GM23338 (cell line): ENCODE results near the gene ALDH6A1. TPM values are rescaled to one million over a fixed set of nuclear protein-coding genes. Genes with fewer than 3 reads are reported as not detected.

Source experiments
- ATAC-seq: fragments of 200-7000 bp; cut with Tn5 transposase; 3 replicates; pipeline ENCODE4 v1.9.1; 2020
- DNase-seq: peaks from one replicate; pipeline ENCODE4 v3.0.0-alpha.2; 2015; ENCODE audit warnings: low spot score
- H2AFZ ChIP-seq: fragments of 200-600 bp; sonication (generic); 2 replicates; pipeline ENCODE4 v1.8.0; 2016; ENCODE audit warnings: antibody characterized with exemption, mild to moderate bottlenecking, moderate library complexity
- H3F3A ChIP-seq: fragments of 200-600 bp; sonication (generic); replicated peaks from 2 replicates; pipeline ENCODE4 v1.8.0; 2017; ENCODE audit warnings: antibody characterized with exemption, mixed run types, low read depth
- H3K27ac ChIP-seq: fragments of 200-600 bp; sonication (generic); 2 replicates; pipeline ENCODE4 v1.6.1; 2016; ENCODE audit warnings: low read depth
- H3K27me3 ChIP-seq: fragments of 200-600 bp; sonication (generic); 2 replicates; pipeline ENCODE4 v1.8.0; 2016; ENCODE audit warnings: mild to moderate bottlenecking, mixed run types, moderate library complexity; ENCODE audit not compliant: insufficient read depth
- H3K36me3 ChIP-seq: fragments of 200-600 bp; sonication (generic); 2 replicates; pipeline ENCODE4 v1.8.0; 2016; ENCODE audit warnings: mild to moderate bottlenecking; ENCODE audit not compliant: insufficient read depth
- H3K4me1 ChIP-seq: fragments of 200-600 bp; sonication (generic); 2 replicates; pipeline ENCODE4 v1.8.0; 2016; ENCODE audit warnings: mild to moderate bottlenecking, moderate library complexity; ENCODE audit not compliant: insufficient read depth
- H3K4me2 ChIP-seq: fragments of 200-600 bp; sonication (generic); 2 replicates; pipeline ENCODE4 v1.7.1; 2017; ENCODE audit warnings: mixed run types
- H3K4me3 ChIP-seq: fragments of 200-600 bp; sonication (generic); 2 replicates; pipeline ENCODE4 v1.6.1; 2016; ENCODE audit warnings: mixed run types
- H3K79me2 ChIP-seq: fragments of 200-600 bp; sonication (generic); replicated peaks from 2 replicates; pipeline ENCODE4 v1.8.0; 2017; ENCODE audit warnings: mild to moderate bottlenecking; ENCODE audit not compliant: insufficient read depth
- H3K9me2 ChIP-seq: fragments of 200-600 bp; sonication (generic); 2 replicates; pipeline ENCODE4 v1.8.0; 2017; ENCODE audit not compliant: insufficient read depth
- H4K20me1 ChIP-seq: fragments of 200-600 bp; sonication (generic); replicated peaks from 2 replicates; pipeline ENCODE4 v1.8.0; 2017; ENCODE audit warnings: mild to moderate bottlenecking; ENCODE audit not compliant: insufficient read depth
- H3K27ac Mint-ChIP-seq: 2 replicates; pipeline ENCODE4 v1.8.0; 2020; ENCODE audit warnings: inconsistent platforms, mild to moderate bottlenecking, moderate library complexity, mixed read lengths
- H3K27me3 Mint-ChIP-seq: 3 replicates; pipeline ENCODE4 v1.8.0; 2022; ENCODE audit warnings: low read depth, mild to moderate bottlenecking, moderate library complexity, mixed read lengths, inconsistent platforms; ENCODE audit not compliant: insufficient read depth, poor library complexity
- H3K36me3 Mint-ChIP-seq: 3 replicates; pipeline ENCODE4 v1.8.0; 2021; ENCODE audit warnings: low read depth, mild to moderate bottlenecking, inconsistent platforms, moderate library complexity, mixed read lengths
- H3K4me1 Mint-ChIP-seq: 3 replicates; pipeline ENCODE4 v1.8.0; 2020; ENCODE audit warnings: mild to moderate bottlenecking, inconsistent platforms, mixed read lengths
- H3K4me3 Mint-ChIP-seq: 3 replicates; pipeline ENCODE4 v1.8.0; 2021; ENCODE audit warnings: moderate library complexity, mild to moderate bottlenecking, inconsistent platforms, mixed read lengths
- H3K9me3 Mint-ChIP-seq: 3 replicates; pipeline ENCODE4 v1.8.0; 2020; ENCODE audit warnings: moderate library complexity, mild to moderate bottlenecking, inconsistent platforms, mixed read lengths
- CREB1 ChIP-seq: fragments of 250-450 bp; sonication (Bioruptor Pico); IDR thresholded peaks from 2 replicates; pipeline ENCODE4 v1.5.0; 2020; ENCODE audit warnings: low read depth, mild to moderate bottlenecking, moderate library complexity
- EZH2 ChIP-seq: fragments of 200-600 bp; sonication (generic); IDR thresholded peaks from one replicate; pipeline ENCODE4 v1.8.0; 2017; ENCODE audit warnings: antibody characterized with exemption, mild to moderate bottlenecking, low read depth; ENCODE audit not compliant: unreplicated experiment
- EZH2phosphoT487 ChIP-seq: fragments of 200-600 bp; sonication (generic); IDR thresholded peaks from one replicate; pipeline ENCODE4 v1.8.1; 2018; ENCODE audit warnings: antibody characterized with exemption; ENCODE audit not compliant: unreplicated experiment
- JUNB ChIP-seq: IDR thresholded peaks from one replicate; pipeline ENCODE4 v1.6.1; 2016; ENCODE audit warnings: antibody characterized with exemption; ENCODE audit not compliant: unreplicated experiment
- NANOG ChIP-seq: IDR thresholded peaks from 2 replicates; pipeline ENCODE4 v1.6.1; 2016; ENCODE audit warnings: antibody characterized with exemption, borderline replicate concordance
- POLR2AphosphoS5 ChIP-seq: IDR thresholded peaks from 2 replicates; pipeline ENCODE4 v1.6.1; 2016; ENCODE audit warnings: antibody characterized with exemption, low read depth
- ZNF114 ChIP-seq: fragments of 250-450 bp; sonication (Bioruptor Pico); IDR thresholded peaks from 2 replicates; pipeline ENCODE4 v1.5.0; 2020; ENCODE audit warnings: mild to moderate bottlenecking, moderate library complexity
- ZNF331 ChIP-seq: fragments of 250-450 bp; sonication (Bioruptor Pico); IDR thresholded peaks from 2 replicates; pipeline ENCODE4 v1.5.0; 2020; ENCODE audit warnings: low read depth, mild to moderate bottlenecking, moderate library complexity
- polyA plus RNA-seq: library from polyadenylated mRNA; unstranded; fragments of >200 nt; fragmentation: Nextera tagmentation; extraction: Ambion mirVana; gene quantifications from 2 replicates; pipeline ENCODE4 v1.2.1, GENCODE V29; 2016
- total RNA-seq: library from RNA; depleted of rRNA; stranded (reverse); fragments of >200 nt; shearing (Covaris generic); gene quantifications from 2 replicates; pipeline ENCODE4 v1.2.3, GENCODE V29; 2014
- TF ChIP-seq, protein P1 (sequence below): IDR thresholded peaks from one replicate; pipeline ENCODE4 v1.6.1; 2018; ENCODE audit warnings: antibody characterized with exemption; ENCODE audit not compliant: unreplicated experiment
- TF ChIP-seq, protein P2 (sequence below), 2 experiments: fragments of 200-600 bp in 1 of 2; sonication (generic) in 1 of 2; conservative IDR thresholded peaks; 2 replicates each; pipeline versions ENCODE4 v1.5.1 to v1.6.1; 2016 to 2017; ENCODE audit warnings: antibody characterized with exemption in 2 of 2, low read depth in 2 of 2, mild to moderate bottlenecking in 2 of 2, moderate library complexity in 1 of 2
- TF ChIP-seq, protein P3 (sequence below): IDR thresholded peaks from 2 replicates; pipeline ENCODE4 v1.6.1; 2016; ENCODE audit warnings: antibody characterized with exemption

ALDH6A1 gene
- total and polyA plus RNA-seq, 2 experiments from 2014 or later = 16.1 to 28.0 TPM

DNA sequence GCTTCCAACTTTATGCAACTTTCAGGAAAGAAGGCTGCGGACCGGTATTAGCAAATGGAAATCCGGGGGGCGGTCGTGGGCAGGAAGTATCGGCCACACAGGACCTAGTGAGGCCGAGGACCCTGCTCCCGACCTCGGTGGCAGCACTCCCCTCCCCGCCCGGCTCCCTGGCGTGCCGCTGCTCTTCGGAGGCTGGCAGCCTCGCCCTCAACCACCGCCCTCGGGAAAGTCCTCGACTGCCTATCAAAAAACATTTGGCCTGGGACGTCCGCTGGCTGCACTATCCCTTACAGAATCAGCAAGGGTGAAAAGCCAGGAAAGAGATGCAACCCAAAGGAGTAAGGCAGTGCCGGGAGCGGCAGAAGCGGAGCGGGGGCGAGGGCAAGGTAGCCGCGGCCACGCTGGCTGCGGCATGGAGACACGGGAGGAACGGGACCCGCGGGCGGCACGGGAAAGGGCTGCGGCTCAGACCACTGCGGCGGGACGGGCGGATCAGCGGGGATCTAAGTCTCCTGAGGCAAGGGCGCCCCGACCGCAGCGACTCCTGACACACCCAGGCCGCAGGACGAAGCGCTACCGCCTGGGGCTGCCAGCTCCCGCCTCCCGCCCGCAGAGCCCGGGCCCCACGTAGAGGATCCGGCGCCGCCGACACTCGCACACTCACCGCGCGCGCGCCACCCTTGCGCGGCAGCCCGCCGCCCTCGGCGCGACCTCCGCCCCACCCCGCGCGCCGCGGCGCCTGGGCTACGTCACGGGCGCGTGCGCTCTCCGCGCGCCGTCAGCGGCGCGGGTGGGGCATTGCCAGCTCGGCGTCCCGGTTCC is 65.5 kb downstream of the ALDH6A1 start, which contains the start of the genes BBOF1 and ENTPD5:
Gene BBOF1, plus strand, starts transcription at position 764 of the 822 bp plus-strand sequence. CDS start 130 bp downstream, outside the sequence.
Gene ENTPD5, minus strand, starts transcription at position 703 of the 822 bp plus-strand sequence. CDS start 31,186 bp downstream, outside the sequence.
- peaks cover 9% of the 10 kb centered on the region for H3K27me3 ChIP-seq
- H3K4me1 Mint-ChIP-seq = no peaks in the 10 kb centered on the region; the same call in 2 of the 3 replicates
- no peaks in the 10 kb centered on the region for H4K20me1 ChIP-seq
- no peaks in the 10 kb centered on the region for H3K9me3 Mint-ChIP-seq
- H3K9me2 ChIP-seq = no peaks in the 10 kb centered on the region
- H3K4me3 ChIP-seq = peak within 1 kb of the TSS; percentile 93
- H3K79me2 ChIP-seq = no peaks in the 10 kb centered on the region
- DNase-seq = peak; percentile 76
- H3K36me3 ChIP-seq = no peaks in the 10 kb centered on the region
- H3K27me3 Mint-ChIP-seq = peaks cover 14% of the 10 kb centered on the region
- no peaks in the 10 kb centered on the region for H3F3A ChIP-seq
- no peaks in the 10 kb centered on the region for H3K36me3 Mint-ChIP-seq
- H3K4me1 ChIP-seq = no peaks in the 10 kb centered on the region; the same call in 1 of the 2 replicates
- H3K27ac Mint-ChIP-seq = no peak within 1 kb of the TSS
- peak within 1 kb of the TSS; percentile 99 for H2AFZ ChIP-seq
- no peak within 1 kb of the TSS for H3K27ac ChIP-seq
- peak; percentile 82 for ATAC-seq
- H3K4me3 Mint-ChIP-seq = peak within 1 kb of the TSS; percentile 90
- H3K4me2 ChIP-seq = peak within 1 kb of the TSS; percentile 98
- TF ChIP-seq CREB1 (CRISPR knock-in tag) = peak; percentile 77
- no peak for TF ChIP-seq EZH2phosphoT487
- TF ChIP-seq POLR2AphosphoS5 = peak; percentile 62

DNA sequence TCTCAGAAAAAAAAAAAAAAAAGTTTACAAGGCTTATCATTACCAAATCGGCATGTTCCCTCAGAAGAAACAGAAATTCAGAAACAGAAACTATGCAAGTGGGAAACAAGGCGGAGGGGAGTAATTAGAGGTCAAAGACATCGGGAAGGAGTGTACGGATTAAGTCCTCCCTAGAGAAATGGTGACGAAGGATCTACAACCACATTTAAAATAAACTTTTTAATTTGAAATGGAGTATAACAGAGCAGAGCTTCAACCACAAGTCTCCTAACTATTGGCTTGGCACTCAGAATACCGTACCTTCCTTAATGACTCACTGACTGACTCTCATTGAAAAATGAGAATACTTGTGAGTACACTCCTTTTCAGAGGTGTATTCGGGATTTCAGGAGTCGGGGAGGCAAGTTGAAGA is 66.1 kb downstream of the ALDH6A1 start:
- ATAC-seq (no peak), DNase-seq (no peak)
- peaks cover 9% of the 10 kb centered on the region for H3K27me3 ChIP-seq
- no peaks in the 10 kb centered on the region for H3K36me3 ChIP-seq
- H3K4me2 ChIP-seq = peak overlapping the region; percentile 98
- H2AFZ ChIP-seq = peak overlapping the region; percentile 99
- peak overlapping the region; percentile 90 for H3K4me3 Mint-ChIP-seq
- no peak overlapping the region for H3K27ac Mint-ChIP-seq
- no peaks in the 10 kb centered on the region; the same call in 1 of the 2 replicates for H3K4me1 ChIP-seq
- no peaks in the 10 kb centered on the region for H3K9me3 Mint-ChIP-seq
- H4K20me1 ChIP-seq = no peaks in the 10 kb centered on the region
- H3K36me3 Mint-ChIP-seq = no peaks in the 10 kb centered on the region
- no peaks in the 10 kb centered on the region for H3K79me2 ChIP-seq
- no peaks in the 10 kb centered on the region for H3K9me2 ChIP-seq
- peaks cover 14% of the 10 kb centered on the region for H3K27me3 Mint-ChIP-seq
- H3K4me1 Mint-ChIP-seq = no peaks in the 10 kb centered on the region; the same call in 2 of the 3 replicates
- H3F3A ChIP-seq = no peaks in the 10 kb centered on the region
- no peak overlapping the region for H3K27ac ChIP-seq
- H3K4me3 ChIP-seq = peak overlapping the region; percentile 93
- TF ChIP-seq, protein P1, sequence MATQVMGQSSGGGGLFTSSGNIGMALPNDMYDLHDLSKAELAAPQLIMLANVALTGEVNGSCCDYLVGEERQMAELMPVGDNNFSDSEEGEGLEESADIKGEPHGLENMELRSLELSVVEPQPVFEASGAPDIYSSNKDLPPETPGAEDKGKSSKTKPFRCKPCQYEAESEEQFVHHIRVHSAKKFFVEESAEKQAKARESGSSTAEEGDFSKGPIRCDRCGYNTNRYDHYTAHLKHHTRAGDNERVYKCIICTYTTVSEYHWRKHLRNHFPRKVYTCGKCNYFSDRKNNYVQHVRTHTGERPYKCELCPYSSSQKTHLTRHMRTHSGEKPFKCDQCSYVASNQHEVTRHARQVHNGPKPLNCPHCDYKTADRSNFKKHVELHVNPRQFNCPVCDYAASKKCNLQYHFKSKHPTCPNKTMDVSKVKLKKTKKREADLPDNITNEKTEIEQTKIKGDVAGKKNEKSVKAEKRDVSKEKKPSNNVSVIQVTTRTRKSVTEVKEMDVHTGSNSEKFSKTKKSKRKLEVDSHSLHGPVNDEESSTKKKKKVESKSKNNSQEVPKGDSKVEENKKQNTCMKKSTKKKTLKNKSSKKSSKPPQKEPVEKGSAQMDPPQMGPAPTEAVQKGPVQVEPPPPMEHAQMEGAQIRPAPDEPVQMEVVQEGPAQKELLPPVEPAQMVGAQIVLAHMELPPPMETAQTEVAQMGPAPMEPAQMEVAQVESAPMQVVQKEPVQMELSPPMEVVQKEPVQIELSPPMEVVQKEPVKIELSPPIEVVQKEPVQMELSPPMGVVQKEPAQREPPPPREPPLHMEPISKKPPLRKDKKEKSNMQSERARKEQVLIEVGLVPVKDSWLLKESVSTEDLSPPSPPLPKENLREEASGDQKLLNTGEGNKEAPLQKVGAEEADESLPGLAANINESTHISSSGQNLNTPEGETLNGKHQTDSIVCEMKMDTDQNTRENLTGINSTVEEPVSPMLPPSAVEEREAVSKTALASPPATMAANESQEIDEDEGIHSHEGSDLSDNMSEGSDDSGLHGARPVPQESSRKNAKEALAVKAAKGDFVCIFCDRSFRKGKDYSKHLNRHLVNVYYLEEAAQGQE = no peak
- TF ChIP-seq CREB1 (CRISPR knock-in tag) (no peak), ZNF331 (CRISPR knock-in tag) (no peak), ZNF114 (CRISPR knock-in tag) (no peak), EZH2 (no peak), NANOG (no peak), POLR2AphosphoS5 (no peak), EZH2phosphoT487 (no peak), JUNB (no peak)
- TF ChIP-seq, protein P2, sequence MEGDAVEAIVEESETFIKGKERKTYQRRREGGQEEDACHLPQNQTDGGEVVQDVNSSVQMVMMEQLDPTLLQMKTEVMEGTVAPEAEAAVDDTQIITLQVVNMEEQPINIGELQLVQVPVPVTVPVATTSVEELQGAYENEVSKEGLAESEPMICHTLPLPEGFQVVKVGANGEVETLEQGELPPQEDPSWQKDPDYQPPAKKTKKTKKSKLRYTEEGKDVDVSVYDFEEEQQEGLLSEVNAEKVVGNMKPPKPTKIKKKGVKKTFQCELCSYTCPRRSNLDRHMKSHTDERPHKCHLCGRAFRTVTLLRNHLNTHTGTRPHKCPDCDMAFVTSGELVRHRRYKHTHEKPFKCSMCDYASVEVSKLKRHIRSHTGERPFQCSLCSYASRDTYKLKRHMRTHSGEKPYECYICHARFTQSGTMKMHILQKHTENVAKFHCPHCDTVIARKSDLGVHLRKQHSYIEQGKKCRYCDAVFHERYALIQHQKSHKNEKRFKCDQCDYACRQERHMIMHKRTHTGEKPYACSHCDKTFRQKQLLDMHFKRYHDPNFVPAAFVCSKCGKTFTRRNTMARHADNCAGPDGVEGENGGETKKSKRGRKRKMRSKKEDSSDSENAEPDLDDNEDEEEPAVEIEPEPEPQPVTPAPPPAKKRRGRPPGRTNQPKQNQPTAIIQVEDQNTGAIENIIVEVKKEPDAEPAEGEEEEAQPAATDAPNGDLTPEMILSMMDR (conservative IDR thresholded peaks at IDR 0.05; ENCODE audit: low read depth in 2 of 2) = no peak
- TF ChIP-seq, protein P3, sequence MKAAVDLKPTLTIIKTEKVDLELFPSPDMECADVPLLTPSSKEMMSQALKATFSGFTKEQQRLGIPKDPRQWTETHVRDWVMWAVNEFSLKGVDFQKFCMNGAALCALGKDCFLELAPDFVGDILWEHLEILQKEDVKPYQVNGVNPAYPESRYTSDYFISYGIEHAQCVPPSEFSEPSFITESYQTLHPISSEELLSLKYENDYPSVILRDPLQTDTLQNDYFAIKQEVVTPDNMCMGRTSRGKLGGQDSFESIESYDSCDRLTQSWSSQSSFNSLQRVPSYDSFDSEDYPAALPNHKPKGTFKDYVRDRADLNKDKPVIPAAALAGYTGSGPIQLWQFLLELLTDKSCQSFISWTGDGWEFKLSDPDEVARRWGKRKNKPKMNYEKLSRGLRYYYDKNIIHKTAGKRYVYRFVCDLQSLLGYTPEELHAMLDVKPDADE = no peak
